Adrenal gland (tissue), 12 donors: ENCODE measurements around the gene ACTG1. TPM values are rescaled to one million over a fixed set of nuclear protein-coding genes. Genes with fewer than 3 reads are reported as not detected.

ENCODE experiments used
- DNase-seq, 7 donors: peaks; one replicate each; pipeline ENCODE4 v3.0.0-alpha.2; 2019 to 2020
- H3K27ac ChIP-seq, 5 donors: fragments of 200-600 bp; sonication (generic) in 4 of 5; 1 replicate in 3 of 5; 2 replicates in 2 of 5; pipeline versions ENCODE4 v1.5.1 to v1.8.0; 2016 to 2020; ENCODE audit warnings: mild to moderate bottlenecking in 1 of 5
- H3K27me3 ChIP-seq: fragments of 200-600 bp; 2 replicates; pipeline ENCODE4 v1.8.0; 2021
- H3K36me3 ChIP-seq, 2 donors: fragments of 200-600 bp; replicated peaks in 1 of 2; 1 replicate in 1 of 2; 2 replicates in 1 of 2; pipeline versions ENCODE4 v1.5.1 to v1.8.0; 2018 to 2022
- H3K4me1 ChIP-seq, 2 donors: fragments of 200-600 bp; replicated peaks in 1 of 2; 1 replicate in 1 of 2; 2 replicates in 1 of 2; pipeline versions ENCODE4 v1.5.1 to v1.8.0; 2018 to 2021
- H3K4me3 ChIP-seq, 4 donors: fragments of 200-600 bp; sonication (generic) in 3 of 4; one replicate each; pipeline ENCODE4 v1.5.1; 2016 to 2018
- H3K9me3 ChIP-seq, 3 donors: fragments of 200-600 bp; sonication (generic) in 1 of 3; replicated peaks in 1 of 3; 1 replicate in 2 of 3; 2 replicates in 1 of 3; pipeline versions ENCODE4 v1.5.1 to v1.8.0; 2016 to 2021
- CTCF ChIP-seq, 6 experiments: fragments of 450-650 bp in 4 of 6; fragments of 200-600 bp in 2 of 6; sonication (generic) in 1 of 6; IDR thresholded peaks; 1 replicate in 5 of 6; 2 replicates in 1 of 6; pipeline versions ENCODE4 v1.5.1 to v1.8.0; 2016 to 2021; ENCODE audit warnings: antibody characterized with exemption in 6 of 6, mild to moderate bottlenecking in 2 of 6, moderate library complexity in 1 of 6
- POLR2A ChIP-seq, 2 donors: fragments of 450-650 bp; IDR thresholded peaks; one replicate each; pipeline ENCODE4 v1.6.1; 2017; ENCODE audit warnings: antibody characterized with exemption in 2 of 2, mild to moderate bottlenecking in 2 of 2, moderate library complexity in 1 of 2
- WGBS, 4 donors: extraction: QIAGEN DNeasy Blood & Tissue Kit in 2 of 4; methylation state at CpG; one replicate each; pipeline versions ENCODE4 v1.1.5 to v1.1.7; 2013 to 2017; 5-methylcytosine and 5-hydroxymethylcytosine counted together
- intact Hi-C, 2 donors: fragments of 100-400 bp; cut with DNase I; formaldehyde crosslinking; loops; one replicate each; pipeline versions ENCODE4 v1.14.1 to v1.15.0; 2022 to 2023
- polyA plus RNA-seq, 3 donors: library from polyadenylated mRNA; stranded (reverse); fragments of 200-250 nt in 2 of 3; fragments of 350-450 nt in 1 of 3; fragmentation: Illumina TruSeq in 1 of 3; extraction: RNeasy Lipid Tissue Mini Kit (QIAGEN cat#74804) in 1 of 3; gene quantifications; one replicate each; pipeline ENCODE4 v1.2.3, GENCODE V29; 2013 to 2014
- total RNA-seq, 9 donors: library from RNA; depleted of rRNA in 4 of 9; stranded (reverse); fragments of >200 nt in 4 of 9; fragments of 120-200 nt in 1 of 9; fragmentation: NEBNext Ultra II Directional in 1 of 9; extraction: Animal tissue kit (Norgen Biotek cat#: 25700) in 1 of 9; gene quantifications; one replicate each; pipeline versions ENCODE4 v1.1.0 to v1.2.4, GENCODE V29; 2013 to 2023
- donor health status: healthy with polysubstance abuse.
- donor health status: Bipolar disorder and iron deficiency.
- donor health status: DM: yes; HTN: yes; CAD: no.
- donor health status: DM: no; HTN: no; CAD: no.
- donor health status: DM: no; HTN: no; CAD: no.
- donor health status: DM: yes; HTN: yes; CAD: no.

Gene ACTG1
- total and polyA plus RNA-seq, 12 donors: 828 to 6,446 (median 2,144) TPM

DNA sequence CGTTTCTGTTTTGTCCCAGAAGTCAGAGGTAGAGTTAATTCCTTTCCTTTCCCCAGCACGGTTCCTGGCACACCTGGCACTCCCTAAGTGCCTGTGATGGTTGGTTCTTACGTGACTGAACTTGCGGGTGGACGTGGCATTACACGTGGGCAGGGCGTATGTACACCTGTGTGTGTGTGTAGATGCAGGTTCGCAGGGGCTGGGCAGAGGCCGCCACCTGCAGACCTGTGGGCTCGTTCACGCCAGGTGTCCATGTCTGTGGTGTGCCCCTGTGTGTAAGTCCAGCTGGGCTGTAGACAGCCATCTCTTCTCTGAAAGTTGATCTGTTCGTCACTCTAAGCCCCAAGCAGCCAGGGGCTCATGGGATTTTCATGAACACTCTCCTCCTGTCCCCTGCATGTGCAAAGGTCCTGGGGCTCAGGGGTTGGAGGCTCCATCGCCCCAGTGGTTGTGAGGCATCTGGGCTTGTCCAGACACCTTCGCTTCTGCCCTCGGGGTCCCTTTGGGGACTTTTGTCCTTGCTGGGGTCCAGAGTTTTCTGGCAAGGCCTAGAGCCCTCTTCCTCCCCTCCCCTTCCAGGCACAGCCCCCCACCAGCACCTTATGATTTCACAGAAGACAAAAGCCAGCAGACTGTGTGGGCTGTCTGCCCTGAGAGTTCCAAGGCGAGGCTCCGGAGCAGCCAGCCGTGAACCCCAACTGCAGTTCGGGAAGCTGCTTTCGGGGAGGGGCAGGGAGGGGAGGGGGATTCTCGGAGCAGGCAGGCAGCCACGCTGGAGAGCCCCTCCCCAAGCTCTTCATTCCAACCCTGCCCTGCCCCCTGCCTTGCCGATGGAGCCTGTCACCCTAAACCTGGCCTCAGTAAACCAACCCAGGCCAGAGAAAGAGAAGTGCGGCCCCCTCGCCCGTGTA, 10.1 kb upstream of the ACTG1 start:
- WGBS, 4 donors: 51 to 76% (median 67%) methylated on average over 11 to 26 of the region's 26 CpGs
- Histone ChIP-seq H3K4me1 (peaks cover 10 to 17% of the 10 kb centered on the region in 2 donors), H3K27me3 (peaks cover 27% of the 10 kb centered on the region), H3K9me3 (no peaks in the 10 kb centered on the region), H3K36me3 (no peaks in the 10 kb centered on the region), H3K4me3 (no peak overlapping the region), H3K27ac (no peak overlapping the region)
- intact Hi-C loops: no loop called here
- TF ChIP-seq CTCF (IDR thresholded peaks at IDR 0.05): no peak
- TF ChIP-seq POLR2A (IDR thresholded peaks at IDR 0.05): no peak
- DNase-seq: no peak

DNA sequence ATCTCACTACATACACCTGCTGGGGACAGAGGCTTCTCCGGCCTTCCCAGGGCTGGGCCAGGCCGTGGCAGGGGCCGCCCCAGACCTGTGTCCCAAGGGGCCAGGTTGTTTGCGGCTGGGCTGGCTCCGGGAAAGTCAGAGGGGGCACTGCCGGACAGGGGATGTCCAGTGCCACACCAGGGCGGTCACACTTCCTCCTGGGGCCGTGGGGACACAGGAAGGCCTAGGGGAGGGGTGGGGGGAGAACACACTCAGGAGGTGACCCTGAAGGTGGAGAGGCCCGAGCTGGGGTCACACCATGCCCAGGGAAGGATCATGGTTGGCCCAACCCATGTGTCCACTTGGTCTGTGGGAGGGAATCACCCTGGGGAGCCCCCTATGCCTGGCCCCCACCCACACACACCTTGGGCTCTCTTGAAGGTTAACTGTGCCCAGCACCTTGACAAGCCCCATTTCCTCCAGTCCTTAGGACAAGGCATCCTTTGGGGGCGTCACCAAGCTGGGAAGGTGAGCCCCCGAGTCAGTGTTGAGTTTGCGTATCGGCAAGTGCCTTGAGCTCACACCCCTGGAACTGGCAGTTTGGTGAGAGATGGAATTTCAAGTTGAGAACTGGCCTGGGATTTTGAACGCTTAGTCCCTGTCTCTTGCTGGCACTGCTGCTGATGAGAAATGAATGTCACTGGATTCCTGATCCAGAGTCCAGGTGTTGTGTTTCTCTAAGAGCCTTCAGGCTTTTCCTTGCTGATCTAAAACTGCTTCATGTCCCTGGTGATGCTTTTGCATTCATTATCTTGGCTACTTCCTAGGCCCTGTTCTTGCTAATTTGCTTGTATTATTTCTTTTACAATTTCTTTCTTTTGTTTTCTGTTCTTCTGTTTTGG, 7.7 kb upstream of the ACTG1 start:
- Histone ChIP-seq H3K4me1 (peaks cover 22 to 33% of the 10 kb centered on the region in 2 donors), H3K4me3 (peak overlapping the region in 1 of 4 donors; percentile 64), H3K9me3 (no peaks in the 10 kb centered on the region), H3K36me3 (no peaks in the 10 kb centered on the region), H3K27me3 (peaks cover 16% of the 10 kb centered on the region), H3K27ac (no peak overlapping the region)
- no peak for DNase-seq
- TF ChIP-seq POLR2A (IDR thresholded peaks at IDR 0.05) (no peak), CTCF (IDR thresholded peaks at IDR 0.05) (no peak)
- WGBS, 4 donors: 64 to 91% (median 76%) methylated on average over 7 to 14 of the region's 14 CpGs
- intact Hi-C loops: no loop called here

DNA sequence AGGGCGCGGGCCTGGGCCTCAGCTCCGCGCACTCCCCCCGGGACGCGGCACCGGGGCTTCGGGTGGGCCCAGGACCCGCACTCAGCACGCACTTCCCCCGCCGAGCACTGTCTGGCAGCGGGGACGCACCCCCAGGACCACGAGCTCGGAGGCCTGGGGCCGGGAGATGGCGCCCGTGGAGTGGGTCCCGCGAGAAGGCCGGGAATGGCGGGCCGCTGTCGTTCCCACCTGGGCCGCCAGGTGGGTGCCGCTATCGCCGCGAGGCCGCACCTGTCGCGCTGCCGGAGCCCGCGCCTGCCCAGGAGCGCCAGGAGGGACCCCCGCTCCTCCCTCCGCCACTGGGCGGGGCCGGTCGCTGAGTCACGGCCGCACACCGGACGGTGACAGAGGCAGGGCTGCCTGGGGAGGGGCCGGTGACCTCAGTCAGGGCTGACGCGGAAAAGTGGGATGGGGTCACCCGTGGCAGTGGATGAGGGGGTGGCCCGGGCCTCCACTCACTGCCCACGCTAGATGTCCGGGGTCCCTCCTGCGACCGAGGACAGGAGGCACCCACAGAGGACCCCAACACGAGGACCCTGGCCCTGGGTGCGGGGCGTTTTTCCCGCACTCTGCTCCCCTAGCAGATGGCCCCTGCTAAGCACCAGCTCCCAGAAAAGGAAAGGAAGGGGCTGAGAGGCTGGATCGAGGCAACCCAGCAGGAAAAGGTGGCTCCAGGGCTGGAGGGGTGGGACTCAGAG, 6.9 kb upstream of the ACTG1 start:
- peak overlapping the region in 1 of 4 donors; percentile 64 for H3K4me3 ChIP-seq
- WGBS, 4 donors: 0 to 25% (median 6%) methylated on average over 8 to 61 of the region's 61 CpGs
- H3K4me1 ChIP-seq: peaks cover 22 to 33% of the 10 kb centered on the region in 2 donors
- intact Hi-C loops: loop anchor here (10.0 kb wide), 1 partner anchor 85 kb away; no protein-coding TSS in a partner anchor
- H3K9me3 ChIP-seq: no peaks in the 10 kb centered on the region
- peak overlapping the region in 1 of 5 donors; percentile 14 for H3K27ac ChIP-seq
- TF ChIP-seq CTCF (IDR thresholded peaks at IDR 0.05) (peak in 4 of 6 experiments; percentile 16 to 47 (median 37)), POLR2A (IDR thresholded peaks at IDR 0.05) (no peak)
- H3K27me3 ChIP-seq: peaks cover 15% of the 10 kb centered on the region
- no peaks in the 10 kb centered on the region for H3K36me3 ChIP-seq
- DNase-seq: peak in 6 of 7 donors; percentile 43 to 70 (median 56)
